Adipocyte (in vitro differentiated cells): ENCODE results near the gene RPS21.

Experiments
- DNase-seq: peaks from one replicate; pipeline ENCODE4 v3.0.0-alpha.2; 2015; ENCODE audit warnings: low read depth
- H3K27me3 ChIP-seq: replicated peaks from 2 replicates; pipeline ENCODE4 v1.7.0; 2013; ENCODE audit warnings: mild to moderate bottlenecking, low read length, moderate library complexity; ENCODE audit not compliant: control insufficient read depth, insufficient read depth
- H3K36me3 ChIP-seq: 2 replicates; pipeline ENCODE4 v1.7.0; 2013; ENCODE audit warnings: low read length, mild to moderate bottlenecking, moderate library complexity; ENCODE audit not compliant: control insufficient read depth, insufficient read depth, severe bottlenecking
- H3K4me1 ChIP-seq: 2 replicates; pipeline ENCODE4 v1.7.0; 2013; ENCODE audit warnings: mild to moderate bottlenecking, low read length, moderate library complexity; ENCODE audit not compliant: control insufficient read depth, insufficient read depth
- H3K4me3 ChIP-seq: 2 replicates; pipeline ENCODE4 v1.7.0; 2013; ENCODE audit warnings: mild to moderate bottlenecking, low read length, moderate library complexity
- H3K9ac ChIP-seq: 2 replicates; pipeline ENCODE4 v1.7.0; 2013; ENCODE audit warnings: mild to moderate bottlenecking, low read length, moderate library complexity
- H3K9me3 ChIP-seq: 2 replicates; pipeline ENCODE4 v1.7.0; 2013; ENCODE audit warnings: mild to moderate bottlenecking, low read length, moderate library complexity; ENCODE audit not compliant: control insufficient read depth

RPS21 gene

DNA sequence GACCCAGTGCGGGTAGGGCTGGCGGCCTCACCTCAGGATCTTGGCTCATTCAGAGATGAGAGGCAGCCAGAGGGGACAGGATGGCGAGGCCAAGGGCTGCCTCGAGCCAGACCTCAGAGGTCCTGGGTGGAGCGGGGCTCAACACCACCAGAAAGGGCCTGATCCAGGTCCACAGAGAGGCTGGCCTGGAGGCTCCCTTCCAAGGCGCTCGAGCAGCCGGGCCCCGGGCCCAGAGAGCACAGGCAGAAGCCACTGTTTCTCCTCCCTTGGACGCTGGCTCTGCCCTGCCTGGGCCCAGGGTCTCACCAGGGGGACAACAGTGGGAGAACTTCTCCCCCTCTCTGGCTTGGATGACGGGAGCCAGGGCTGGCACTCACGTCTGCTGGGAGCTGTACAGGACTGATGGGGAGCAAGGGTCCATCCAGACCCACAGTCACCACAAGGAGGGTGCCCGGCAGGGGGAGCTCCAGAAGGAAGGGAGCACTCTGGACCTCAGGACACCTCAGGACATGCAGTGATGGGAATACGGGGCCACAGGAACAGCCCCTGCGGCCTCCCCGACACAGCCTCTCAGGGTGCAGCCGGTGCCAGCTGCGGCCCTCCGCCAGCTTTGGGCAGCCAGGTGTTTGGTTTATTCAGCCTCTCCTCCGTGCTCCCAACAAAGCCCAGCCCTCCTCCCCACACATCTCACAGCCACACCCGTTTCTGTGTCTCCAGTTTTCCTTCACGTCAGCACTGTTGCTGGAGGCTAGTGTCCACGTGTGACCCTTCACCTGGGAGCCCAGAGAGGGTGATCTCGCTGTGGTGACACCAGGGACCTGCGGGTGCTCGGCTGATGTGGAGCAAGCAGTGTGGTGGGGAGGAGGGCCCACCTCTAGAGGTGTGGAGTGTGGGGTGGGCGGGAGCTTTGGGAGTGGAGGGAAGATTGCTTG lies 8.7 kb downstream of the RPS21 start:
- Histone ChIP-seq H3K9ac (no peak overlapping the region), H3K4me3 (no peak overlapping the region), H3K27me3 (no peaks in the 10 kb centered on the region), H3K9me3 (no peaks in the 10 kb centered on the region), H3K4me1 (no peaks in the 10 kb centered on the region), H3K36me3 (no peaks in the 10 kb centered on the region)
- no peak for DNase-seq

DNA sequence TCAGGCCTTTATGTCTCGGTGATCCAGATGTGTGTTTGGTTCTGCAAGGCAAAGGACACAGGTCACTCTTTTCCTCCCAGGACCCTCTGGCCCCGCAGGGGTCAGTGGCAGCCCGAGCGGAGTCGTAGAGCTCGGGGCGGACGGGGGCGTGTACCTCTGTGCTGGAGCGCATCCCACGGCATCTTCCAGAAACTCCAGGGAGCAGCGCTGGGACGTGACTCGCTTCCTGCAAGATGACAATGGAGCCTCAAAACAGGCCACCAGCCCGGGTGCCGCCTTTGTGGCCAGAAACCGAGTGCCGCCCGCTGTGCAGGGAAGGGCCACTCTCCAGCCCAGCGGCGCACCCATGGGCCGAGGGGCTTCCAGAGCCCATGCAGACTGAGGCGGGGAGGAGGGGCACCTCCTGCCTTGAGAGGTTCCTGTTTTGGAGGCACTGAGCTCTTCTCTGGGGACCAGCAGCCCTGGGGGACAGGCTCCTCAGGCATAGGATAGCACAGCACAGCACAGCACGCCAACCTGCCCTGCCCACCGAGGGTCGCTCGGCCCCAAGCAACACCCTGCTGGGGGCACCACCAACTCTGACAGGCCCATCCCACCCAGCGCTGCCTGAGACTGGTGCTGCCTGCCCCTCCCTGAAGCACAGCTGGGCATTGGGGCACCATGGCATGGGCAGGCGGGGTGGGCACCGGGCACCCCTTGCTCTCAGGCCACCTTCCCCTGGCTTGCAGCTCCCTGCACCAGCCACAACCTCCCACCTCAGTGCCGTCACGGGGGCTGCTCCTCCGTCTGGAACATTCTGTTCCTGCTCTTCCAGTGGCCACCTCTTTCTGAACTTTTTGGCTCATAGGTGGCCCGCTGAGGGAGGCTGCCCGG lies 9.7 kb downstream of the RPS21 start:
- H3K9ac ChIP-seq: no peak overlapping the region
- no peaks in the 10 kb centered on the region for H3K4me1 ChIP-seq
- H3K27me3 ChIP-seq: no peaks in the 10 kb centered on the region
- H3K36me3 ChIP-seq: no peaks in the 10 kb centered on the region
- no peak overlapping the region for H3K4me3 ChIP-seq
- H3K9me3 ChIP-seq: no peaks in the 10 kb centered on the region
- no peak for DNase-seq

DNA sequence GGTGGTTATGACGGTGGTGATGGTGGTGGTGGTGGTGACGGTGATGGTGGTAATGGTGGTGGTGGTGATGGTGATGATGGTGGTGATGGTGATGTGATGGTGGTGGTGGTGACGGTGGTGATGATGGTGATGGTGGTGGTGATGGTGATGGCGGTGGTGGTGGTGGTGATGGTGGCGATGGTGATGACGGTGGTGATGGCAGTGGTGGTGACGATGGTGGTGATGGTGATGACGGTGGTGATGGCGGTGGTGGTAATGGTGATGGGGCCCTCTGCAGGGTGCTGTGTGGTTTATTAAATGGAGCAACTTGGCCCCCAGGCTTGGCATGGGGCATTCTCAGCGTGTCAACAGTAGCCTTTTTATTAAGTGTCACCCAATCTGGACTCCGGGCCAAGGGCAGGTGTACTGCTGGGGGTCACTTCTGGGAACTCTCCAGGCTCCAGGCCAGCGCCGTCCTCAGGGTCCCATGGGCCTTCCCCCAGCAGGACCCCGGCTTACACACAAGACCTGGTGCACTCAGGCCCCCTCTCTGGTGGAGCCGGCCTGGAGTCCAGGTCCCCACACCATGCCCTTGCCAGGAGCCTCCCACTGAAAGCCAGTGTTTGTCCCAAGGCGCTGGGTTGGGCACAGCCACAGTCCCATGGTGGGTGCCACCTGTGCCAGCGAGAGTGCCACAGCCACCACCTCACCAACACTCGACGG lies 11.4 kb downstream of the RPS21 start:
- Histone ChIP-seq H3K9ac (no peak overlapping the region), H3K27me3 (no peaks in the 10 kb centered on the region), H3K4me1 (no peaks in the 10 kb centered on the region), H3K9me3 (no peaks in the 10 kb centered on the region), H3K36me3 (no peaks in the 10 kb centered on the region), H3K4me3 (no peak overlapping the region)
- DNase-seq: no peak

DNA sequence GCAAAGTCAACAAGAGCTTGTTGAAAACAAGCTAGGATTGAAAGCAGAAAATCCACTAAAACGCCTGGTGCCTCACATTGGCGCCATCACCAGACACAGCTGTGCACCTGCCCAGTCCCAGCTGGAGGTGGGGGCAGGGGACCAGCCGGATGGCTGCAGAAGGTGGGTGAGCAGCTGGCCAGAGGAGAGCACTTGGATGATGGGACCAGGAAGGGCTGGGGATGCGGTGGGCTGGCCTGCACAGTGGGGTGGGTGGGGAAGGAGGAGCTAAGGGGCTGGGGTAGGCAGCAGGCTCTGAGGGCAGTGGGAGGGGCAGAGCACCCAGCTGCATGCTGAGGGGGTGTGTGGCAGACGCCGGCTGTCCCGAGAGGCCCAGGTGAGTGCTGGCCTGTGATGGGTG lies 13.1 kb downstream of the RPS21 start:
- no peak overlapping the region for H3K4me3 ChIP-seq
- H3K36me3 ChIP-seq: no peaks in the 10 kb centered on the region
- H3K4me1 ChIP-seq: no peaks in the 10 kb centered on the region
- no peak overlapping the region for H3K9ac ChIP-seq
- no peak for DNase-seq
- H3K9me3 ChIP-seq: no peaks in the 10 kb centered on the region
- no peaks in the 10 kb centered on the region for H3K27me3 ChIP-seq

DNA sequence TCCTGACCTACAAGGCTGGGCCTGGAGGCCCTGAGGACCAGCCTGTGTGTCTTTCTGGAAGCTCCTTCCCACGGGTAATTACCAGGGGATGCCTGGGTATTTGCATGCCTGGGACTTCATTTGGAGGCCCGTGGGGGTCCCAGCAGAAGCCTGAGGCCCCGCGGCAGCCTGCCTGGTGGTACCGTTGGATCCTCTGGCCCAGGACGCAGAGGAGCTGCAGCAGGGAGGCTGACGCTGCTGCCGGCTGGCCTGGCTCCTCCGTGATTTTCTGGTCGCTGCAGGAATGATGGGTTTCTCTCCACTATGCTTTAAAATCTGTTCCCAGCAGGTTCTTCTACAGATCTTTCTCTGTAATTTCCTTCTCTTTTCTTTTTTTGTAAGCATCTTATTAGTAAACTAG lies 13.6 kb downstream of the RPS21 start:
- Histone ChIP-seq H3K27me3 (no peaks in the 10 kb centered on the region), H3K4me1 (no peaks in the 10 kb centered on the region), H3K4me3 (no peak overlapping the region), H3K36me3 (no peaks in the 10 kb centered on the region), H3K9ac (no peak overlapping the region), H3K9me3 (no peaks in the 10 kb centered on the region)
- no peak for DNase-seq

DNA sequence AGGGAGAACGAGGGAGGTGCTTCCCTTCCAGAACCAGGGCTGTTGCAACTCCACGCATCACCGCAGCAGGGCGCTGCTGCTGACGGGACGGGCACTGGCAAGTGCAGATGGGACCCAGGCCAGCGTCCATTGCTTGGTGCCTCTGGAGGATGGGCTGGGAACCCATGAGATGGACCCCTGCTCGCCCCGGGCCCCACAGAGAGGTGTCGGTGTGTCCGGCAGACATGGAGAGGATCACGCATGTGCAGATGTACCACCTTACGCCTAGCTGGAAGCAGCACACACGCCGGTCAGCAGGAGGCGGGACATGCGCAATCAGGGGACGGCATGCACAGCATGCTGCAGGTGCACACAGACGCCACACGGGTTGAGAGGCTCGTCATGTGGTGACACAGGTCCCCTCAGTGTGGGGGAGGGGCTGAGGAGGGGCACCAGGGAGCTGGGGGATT lies 14.5 kb downstream of the RPS21 start:
- Histone ChIP-seq H3K9ac (no peak overlapping the region), H3K36me3 (no peaks in the 10 kb centered on the region), H3K27me3 (no peaks in the 10 kb centered on the region), H3K4me3 (no peak overlapping the region), H3K9me3 (no peaks in the 10 kb centered on the region), H3K4me1 (peaks cover 5% of the 10 kb centered on the region)
- no peak for DNase-seq

DNA sequence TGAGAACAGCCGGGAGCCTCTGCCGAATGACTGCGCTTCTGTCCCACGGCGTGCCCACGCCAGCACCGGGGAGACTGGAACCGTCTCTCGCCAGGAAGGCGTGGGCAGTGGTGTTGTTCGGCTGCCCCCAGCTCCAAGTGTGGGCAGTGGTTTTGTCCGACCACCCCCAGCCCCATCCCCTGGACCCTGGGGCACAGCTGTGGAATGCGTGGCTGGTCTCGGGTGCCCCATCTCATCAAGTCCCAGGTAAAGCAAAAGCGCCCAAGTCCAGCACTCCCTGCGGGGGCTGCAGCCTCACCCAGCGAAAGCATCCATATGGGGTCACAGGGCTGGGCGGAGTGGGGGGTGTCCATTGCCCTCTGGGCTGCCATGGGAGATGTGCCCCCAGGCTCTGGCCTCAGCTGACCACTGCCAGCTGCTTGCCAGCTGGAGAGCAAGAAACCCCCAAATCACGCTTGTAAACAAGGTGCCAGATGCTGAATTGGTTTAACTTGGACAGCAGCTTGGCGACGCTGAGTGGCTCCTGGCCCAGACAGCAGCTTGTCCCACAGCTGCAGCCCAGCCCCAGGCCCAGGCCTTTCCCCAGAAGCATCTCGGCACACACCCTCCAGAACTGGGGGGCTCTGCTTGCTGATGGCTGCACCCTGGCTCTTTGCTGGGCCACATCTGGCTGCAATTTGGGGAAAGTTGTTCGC lies 15.7 kb downstream of the RPS21 start:
- Histone ChIP-seq H3K27me3 (no peaks in the 10 kb centered on the region), H3K9me3 (no peaks in the 10 kb centered on the region), H3K4me1 (peaks cover 9% of the 10 kb centered on the region), H3K4me3 (no peak overlapping the region), H3K9ac (no peak overlapping the region), H3K36me3 (no peaks in the 10 kb centered on the region)
- no peak for DNase-seq

DNA sequence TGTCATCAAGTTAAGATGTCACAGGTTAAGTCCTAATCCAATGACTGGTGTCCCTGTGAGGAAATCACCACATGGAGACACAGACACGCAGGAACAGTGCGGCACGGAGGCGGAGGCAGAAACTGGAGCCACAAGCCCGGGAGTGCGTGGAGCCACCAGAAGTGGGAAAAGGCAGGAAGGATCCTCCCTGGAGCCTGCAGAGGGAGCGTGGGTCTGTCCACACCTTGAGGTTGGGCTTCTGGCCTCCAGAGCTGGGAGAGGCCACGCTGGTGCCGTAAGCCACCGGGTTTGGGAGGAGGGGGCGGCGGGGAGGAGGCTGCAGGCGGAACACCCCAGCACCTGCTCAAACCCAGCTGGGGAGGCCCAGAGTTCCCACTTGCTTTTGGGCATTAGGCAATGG lies 16.4 kb downstream of the RPS21 start:
- no peaks in the 10 kb centered on the region for H3K9me3 ChIP-seq
- H3K4me3 ChIP-seq: no peak overlapping the region
- DNase-seq: no peak
- no peaks in the 10 kb centered on the region for H3K36me3 ChIP-seq
- no peak overlapping the region for H3K9ac ChIP-seq
- peaks cover 9% of the 10 kb centered on the region for H3K4me1 ChIP-seq
- H3K27me3 ChIP-seq: peaks cover 6% of the 10 kb centered on the region

DNA sequence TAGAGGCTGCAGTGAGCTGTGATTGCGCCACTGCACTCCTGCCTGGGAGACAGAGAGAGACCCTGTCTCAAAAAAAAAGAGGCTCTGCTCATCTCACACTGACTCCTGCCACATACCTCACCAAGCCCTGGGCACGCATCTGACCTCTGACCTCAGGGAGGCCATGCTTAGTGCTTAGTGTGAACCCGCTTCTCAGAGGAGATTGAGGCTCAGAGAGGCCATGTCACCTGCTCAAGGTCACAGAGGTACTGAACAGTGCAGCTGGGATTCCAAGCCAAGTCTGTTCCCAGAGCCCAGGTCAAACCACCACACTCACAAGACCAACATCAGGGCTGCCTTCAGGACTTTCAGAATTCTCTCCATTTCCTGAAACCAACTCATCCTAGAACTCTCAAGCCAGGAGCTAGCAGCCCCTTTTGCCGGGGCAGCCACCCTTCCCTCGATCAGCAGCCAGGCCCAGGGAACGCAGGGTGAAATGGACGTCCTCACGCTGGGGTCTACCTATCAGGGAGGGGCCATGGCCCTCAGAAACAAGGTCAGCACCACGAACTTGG lies 17.3 kb downstream of the RPS21 start:
- Histone ChIP-seq H3K27me3 (peaks cover 6% of the 10 kb centered on the region), H3K9me3 (no peaks in the 10 kb centered on the region), H3K4me1 (peaks cover 9% of the 10 kb centered on the region), H3K4me3 (no peak overlapping the region), H3K36me3 (no peaks in the 10 kb centered on the region), H3K9ac (no peak overlapping the region)
- no peak for DNase-seq

DNA sequence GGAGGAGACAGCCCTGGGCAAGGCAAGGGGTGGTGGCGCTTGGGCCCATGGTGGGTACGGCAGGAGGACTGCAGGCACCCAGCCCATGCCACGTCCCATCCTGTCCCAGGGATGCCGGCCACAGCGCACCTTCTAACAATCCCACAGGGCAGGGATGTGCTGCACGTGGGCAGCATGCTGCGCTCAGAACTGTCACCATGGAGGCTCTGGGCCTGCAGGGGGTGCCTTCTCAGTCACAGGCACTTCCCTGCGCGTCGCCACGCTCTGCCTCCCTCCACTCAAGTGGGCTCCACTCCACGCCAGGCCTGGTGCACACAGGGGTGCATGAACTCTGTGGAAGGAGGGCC lies 17.8 kb downstream of the RPS21 start:
- Histone ChIP-seq H3K27me3 (peaks cover 6% of the 10 kb centered on the region), H3K9me3 (no peaks in the 10 kb centered on the region), H3K9ac (no peak overlapping the region), H3K4me3 (no peak overlapping the region), H3K36me3 (no peaks in the 10 kb centered on the region), H3K4me1 (peaks cover 9% of the 10 kb centered on the region)
- DNase-seq: no peak
